Measurements from ENCODE around the gene KCNMB2.

Gene KCNMB2

GRCh38 chr3:178699810-178700209, 163.6 kb downstream of the KCNMB2 start:
- DNase-seq (ENCODE audit: low read depth, low spot score): no peak
- TF ChIP-seq CTCF (IDR thresholded peaks at IDR 0.05; ENCODE audit: insufficient read depth, low read length, missing control alignments): no peak
- no peak overlapping the region for H3K4me3 ChIP-seq (ENCODE audit: low read depth, low read length)
- ChIA-PET POLR2A (no interaction called here), CTCF (no interaction called here)

- CTCF ChIA-PET: no interaction called here
- H3K4me3 ChIP-seq (ENCODE audit: low read depth, low read length): no peak overlapping the region
- TF ChIP-seq CTCF (IDR thresholded peaks at IDR 0.05; ENCODE audit: insufficient read depth, low read length, missing control alignments): no peak
- POLR2A ChIA-PET: no interaction called here
- DNase-seq (ENCODE audit: low read depth, low spot score): peak; percentile 54
These were observed 167.2 kb downstream of the KCNMB2 start for GRCh38 chr3:178703268-178703975.

GRCh38 chr3:178705925-178706324, 169.7 kb downstream of the KCNMB2 start:
- no peak overlapping the region for H3K4me3 ChIP-seq (ENCODE audit: low read depth, low read length)
- POLR2A ChIA-PET: no interaction called here
- CTCF ChIA-PET: no interaction called here
- no peak for DNase-seq (ENCODE audit: low read depth, low spot score)
- TF ChIP-seq CTCF (IDR thresholded peaks at IDR 0.05; ENCODE audit: insufficient read depth, low read length, missing control alignments): no peak

- CTCF ChIA-PET: no interaction called here
- POLR2A ChIA-PET: no interaction called here
These were observed 170.2 kb downstream of the KCNMB2 start for GRCh38 chr3:178706411-178706810.

GRCh38 chr3:178707311-178708031, 171.2 kb downstream of the KCNMB2 start:
- CTCF ChIA-PET: interaction anchor here (0.6 kb wide), 1 partner anchor 14 kb away, joined by 3 read pairs; no protein-coding TSS in a partner anchor
- POLR2A ChIA-PET: no interaction called here
- DNase-seq (ENCODE audit: low read depth, low spot score): no peak
- TF ChIP-seq CTCF (IDR thresholded peaks at IDR 0.05; ENCODE audit: insufficient read depth, low read length, missing control alignments): no peak
- H3K4me3 ChIP-seq (ENCODE audit: low read depth, low read length): no peak overlapping the region

More at GRCh38 chr3:178706411-178706810, 170.2 kb downstream of the KCNMB2 start:
- no peak for TF ChIP-seq CTCF (IDR thresholded peaks at IDR 0.05; ENCODE audit: insufficient read depth, low read length, missing control alignments)
- H3K4me3 ChIP-seq (ENCODE audit: low read depth, low read length): no peak overlapping the region
- DNase-seq (ENCODE audit: low read depth, low spot score): no peak

GRCh38 chr3:178709051-178709450, 172.8 kb downstream of the KCNMB2 start:
- ChIA-PET POLR2A (no interaction called here), CTCF (no interaction called here)
- no peak overlapping the region for H3K4me3 ChIP-seq (ENCODE audit: low read depth, low read length)
- DNase-seq (ENCODE audit: low read depth, low spot score): no peak
- no peak for TF ChIP-seq CTCF (IDR thresholded peaks at IDR 0.05; ENCODE audit: insufficient read depth, low read length, missing control alignments)

All from AG04449 (cell line).